ENCODE data around the gene OR56B1. TPM values are rescaled to one million over a fixed set of nuclear protein-coding genes. Genes with fewer than 3 reads are reported as not detected.
"Not testable (repeated sequence)": the region's sequence is repeated elsewhere in the genome, so short reads cannot be mapped to it uniquely, and the experiment has no call there.

OR56B1 gene
- under 1 TPM; 0.31 to 0.40 TPM for total RNA-seq

DNA sequence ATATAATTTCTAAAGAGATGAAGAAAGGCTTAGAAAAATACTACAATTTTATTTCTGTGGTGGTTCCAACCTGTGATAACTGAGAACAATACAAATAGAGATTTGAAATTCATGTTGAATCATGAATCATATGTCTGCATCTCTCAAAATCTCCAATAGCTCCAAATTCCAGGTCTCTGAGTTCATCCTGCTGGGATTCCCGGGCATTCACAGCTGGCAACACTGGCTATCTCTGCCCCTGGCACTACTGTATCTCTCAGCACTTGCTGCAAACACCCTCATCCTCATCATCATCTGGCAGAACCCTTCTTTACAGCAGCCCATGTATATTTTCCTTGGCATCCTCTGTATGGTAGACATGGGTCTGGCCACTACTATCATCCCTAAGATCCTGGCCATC, at the start of gene OR56B1:
Gene OR56B1 (plus strand): TSS at position 53 of the 400 bp plus-strand sequence. CDS start 69 bp downstream, at position 122.
- Mint-ChIP-seq H3K4me3 (no peak within 1 kb of the TSS), H3K9me3 (no peaks in the 10 kb centered on the region), H3K27me3 (no peaks in the 10 kb centered on the region), H3K27ac (no peak within 1 kb of the TSS), H3K36me3 (ENCODE audit: low read depth) (no peaks in the 10 kb centered on the region), H3K4me1 (no peaks in the 10 kb centered on the region)
- ChIA-PET POLR2A (no interaction called here), CTCF (no interaction called here)
- DNase-seq: no peak

GRCh38 chr11:5688482-5688881, 47.8 kb upstream of the OR56B1 start:
- Mint-ChIP-seq H3K27ac (peak overlapping the region; percentile 91), H3K4me3 (peak overlapping the region; percentile 95), H3K36me3 (ENCODE audit: low read depth) (peaks cover 37% of the 10 kb centered on the region), H3K27me3 (no peaks in the 10 kb centered on the region), H3K4me1 (peaks cover 49% of the 10 kb centered on the region), H3K9me3 (peaks cover 1% of the 10 kb centered on the region)
- CTCF ChIA-PET: interaction anchor here (0.7 kb wide), 1 partner anchor 89 kb away, joined by 4 read pairs; no protein-coding TSS in a partner anchor
- no peak for DNase-seq
- POLR2A ChIA-PET: interaction anchor here (0.5 to 0.6 kb wide), 2 partner anchors 64 to 88 kb away, joined by 3 to 6 read pairs; no protein-coding TSS in a partner anchor

DNA sequence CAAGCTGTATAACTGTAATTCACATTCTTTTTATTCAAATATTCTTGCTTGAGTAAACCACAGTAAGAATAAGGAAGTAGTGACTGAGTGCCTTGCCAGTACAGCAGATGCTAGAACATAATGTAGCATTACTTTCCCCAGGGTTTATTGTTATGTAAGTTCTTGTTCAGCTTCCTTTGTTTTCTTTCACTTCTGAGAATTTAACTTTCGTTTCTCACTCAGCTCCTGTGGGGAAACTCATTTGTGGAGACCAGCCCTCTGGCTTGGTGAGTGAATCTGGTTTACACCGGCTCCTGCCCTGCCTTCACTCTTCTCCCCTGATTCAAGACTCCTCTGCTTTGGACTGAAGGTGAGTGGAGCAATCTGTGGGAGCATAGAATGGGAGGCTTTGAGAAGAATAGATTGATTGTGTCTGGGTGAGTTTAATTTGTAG, 46.7 kb upstream of the OR56B1 start, which contains the start of gene TRIM22:
Gene TRIM22 (plus strand): TSS at position 240 of the 433 bp plus-strand sequence. CDS start 6,443 bp downstream, outside the sequence.
- Mint-ChIP-seq H3K4me3 (peak within 1 kb of the TSS; percentile 95), H3K9me3 (no peaks in the 10 kb centered on the region), H3K27me3 (no peaks in the 10 kb centered on the region), H3K36me3 (ENCODE audit: low read depth) (peaks cover 41% of the 10 kb centered on the region), H3K27ac (peak within 1 kb of the TSS; percentile 98), H3K4me1 (peaks cover 53% of the 10 kb centered on the region)
- POLR2A ChIA-PET: interaction anchor here (0.5 to 0.8 kb wide), 2 partner anchors 9 to 10 kb away, joined by 3 read pairs; no protein-coding TSS in a partner anchor
- peak; percentile 79 for DNase-seq
- CTCF ChIA-PET: interaction anchor here (0.5 to 1.9 kb wide), 5 partner anchors 11 to 615 kb away, joined by 3 to 5 read pairs (median 4); partner anchors contain the start of gene TRIM34

DNA sequence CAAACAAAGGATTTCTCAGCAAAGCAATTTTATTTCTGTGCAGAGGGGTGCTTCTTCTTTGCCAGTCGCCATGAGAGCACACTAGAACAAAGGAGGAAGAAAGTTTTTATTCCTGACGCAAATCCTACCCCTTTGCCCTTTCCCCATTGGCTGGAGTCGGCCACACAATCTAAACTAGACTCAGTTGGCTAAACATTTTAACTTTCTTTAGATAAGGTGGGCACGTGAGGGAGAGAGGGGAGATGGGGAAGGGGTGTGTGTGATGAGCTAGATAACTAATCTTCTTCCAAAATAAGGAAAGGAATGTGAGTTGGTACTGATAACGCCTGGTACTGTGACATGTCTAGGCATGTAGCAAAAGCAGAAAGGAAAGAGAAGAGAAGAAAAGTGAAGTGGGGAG, 46.0 kb upstream of the OR56B1 start:
- Mint-ChIP-seq H3K27me3 (no peaks in the 10 kb centered on the region), H3K27ac (peak overlapping the region; percentile 98), H3K4me3 (peak overlapping the region; percentile 95), H3K9me3 (no peaks in the 10 kb centered on the region), H3K4me1 (peaks cover 53% of the 10 kb centered on the region), H3K36me3 (ENCODE audit: low read depth) (peaks cover 45% of the 10 kb centered on the region)
- DNase-seq: no peak
- ChIA-PET CTCF (interaction anchor here (0.6 to 1.9 kb wide), 5 partner anchors 10 to 615 kb away, joined by 3 to 5 read pairs (median 4); partner anchors contain the start of gene TRIM34), POLR2A (no interaction called here)

GRCh38 chr11:5690736-5691135, 45.5 kb upstream of the OR56B1 start:
- H3K36me3 Mint-ChIP-seq (ENCODE audit: low read depth): peaks cover 48% of the 10 kb centered on the region
- H3K27me3 Mint-ChIP-seq: no peaks in the 10 kb centered on the region
- H3K4me1 Mint-ChIP-seq: peaks cover 54% of the 10 kb centered on the region
- no peak for DNase-seq
- peak overlapping the region; percentile 95 for H3K4me3 Mint-ChIP-seq
- CTCF ChIA-PET: interaction anchor here (0.9 to 1.9 kb wide), 4 partner anchors 8 to 12 kb away, joined by 3 to 5 read pairs (median 4); no protein-coding TSS in a partner anchor
- POLR2A ChIA-PET: interaction anchor here (0.7 kb wide), 1 partner anchor 19 kb away, joined by 3 read pairs; no protein-coding TSS in a partner anchor
- no peaks in the 10 kb centered on the region for H3K9me3 Mint-ChIP-seq
- peak overlapping the region; percentile 98 for H3K27ac Mint-ChIP-seq

GRCh38 chr11:5691238-5691963, 44.8 kb upstream of the OR56B1 start:
- Mint-ChIP-seq H3K36me3 (ENCODE audit: low read depth) (peaks cover 54% of the 10 kb centered on the region), H3K4me3 (peak overlapping the region; percentile 95), H3K4me1 (peaks cover 57% of the 10 kb centered on the region), H3K27ac (peak overlapping the region; percentile 98)
- ChIA-PET CTCF (interaction anchor here (0.9 to 1.9 kb wide), 3 partner anchors 9 to 12 kb away, joined by 3 to 4 read pairs (median 3); no protein-coding TSS in a partner anchor), POLR2A (interaction anchor here (0.7 kb wide), 1 partner anchor 20 kb away, joined by 3 read pairs; no protein-coding TSS in a partner anchor)
- H3K9me3 Mint-ChIP-seq, H3K27me3 Mint-ChIP-seq, DNase-seq: not testable (repeated sequence)

DNA sequence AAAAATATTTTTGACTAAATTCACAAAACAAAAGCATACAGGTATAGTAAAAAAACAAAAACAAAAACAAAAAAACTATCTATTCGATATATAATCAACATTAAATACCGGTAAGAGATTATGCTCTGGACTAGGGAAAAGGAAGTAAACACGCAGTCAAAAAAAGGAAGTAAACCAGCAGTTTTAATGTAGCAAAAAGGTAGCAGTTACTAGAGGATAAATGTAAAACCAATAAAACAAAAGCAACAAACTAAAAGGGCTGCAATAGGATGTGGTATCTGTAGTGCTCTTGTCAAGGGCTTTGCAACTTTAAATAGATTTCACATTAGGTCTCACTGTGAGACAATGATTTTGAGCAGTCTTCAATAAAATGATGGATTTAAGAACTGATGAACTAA, 44.3 kb upstream of the OR56B1 start:
- Mint-ChIP-seq H3K4me3 (peak overlapping the region; percentile 95), H3K9me3 (no peaks in the 10 kb centered on the region), H3K27me3 (no peaks in the 10 kb centered on the region), H3K27ac (peak overlapping the region; percentile 98), H3K36me3 (ENCODE audit: low read depth) (peaks cover 59% of the 10 kb centered on the region), H3K4me1 (peaks cover 59% of the 10 kb centered on the region)
- ChIA-PET POLR2A (no interaction called here), CTCF (no interaction called here)
- DNase-seq: no peak

DNA sequence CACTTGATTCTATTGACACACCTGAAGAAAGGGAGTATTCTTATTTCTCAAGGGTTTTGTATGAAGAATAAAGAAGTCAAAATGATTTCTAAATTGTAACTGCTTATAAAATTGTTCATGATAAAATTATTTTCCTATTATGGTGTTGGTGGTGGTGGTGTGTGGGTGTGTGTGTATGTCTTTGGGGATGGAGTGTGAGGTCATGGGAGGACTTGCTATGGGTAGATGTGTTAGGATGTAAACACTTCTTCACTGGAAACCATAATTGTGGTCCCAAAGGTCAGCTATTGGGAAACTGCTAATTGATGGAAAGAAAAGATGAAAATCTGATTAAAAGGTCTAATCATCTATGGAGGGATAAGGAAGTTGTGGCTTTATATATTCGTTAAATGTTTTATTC, 41.6 kb upstream of the OR56B1 start:
- POLR2A ChIA-PET: no interaction called here
- no peaks in the 10 kb centered on the region for H3K27me3 Mint-ChIP-seq

DNA sequence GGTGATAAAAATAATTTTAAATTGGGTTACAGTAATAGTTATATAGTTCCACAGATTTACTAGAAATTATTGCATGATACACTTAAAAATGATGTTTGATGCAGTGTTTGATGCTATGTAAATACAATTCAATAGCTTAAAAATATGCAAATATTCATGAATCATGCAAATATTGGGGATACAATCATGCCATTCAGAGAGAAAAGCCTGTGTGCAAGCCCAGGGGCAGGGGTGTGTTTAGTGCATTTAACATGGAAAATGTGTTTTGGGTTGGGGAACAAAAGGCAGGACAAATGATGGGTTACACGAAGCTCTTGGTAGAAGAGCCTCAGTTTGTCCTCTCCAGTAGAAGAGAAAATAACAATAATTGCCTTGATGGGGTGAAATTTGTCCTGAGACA, 40.7 kb upstream of the OR56B1 start:
- CTCF ChIA-PET: interaction anchor here (1.3 kb wide), 1 partner anchor 71 kb away, joined by 3 read pairs; the partner anchor contains the start of gene TRIM34
- H3K4me3 Mint-ChIP-seq: no peak overlapping the region
- DNase-seq: no peak
- no peaks in the 10 kb centered on the region for H3K9me3 Mint-ChIP-seq
- no peak overlapping the region for H3K27ac Mint-ChIP-seq
- peaks cover 79% of the 10 kb centered on the region for H3K36me3 Mint-ChIP-seq (ENCODE audit: low read depth)
- POLR2A ChIA-PET: no interaction called here
- H3K4me1 Mint-ChIP-seq: peaks cover 66% of the 10 kb centered on the region
- H3K27me3 Mint-ChIP-seq: no peaks in the 10 kb centered on the region

More for the DNA sequence above, 41.6 kb upstream of the OR56B1 start:
- Mint-ChIP-seq H3K9me3 (no peaks in the 10 kb centered on the region), H3K4me1 (peaks cover 58% of the 10 kb centered on the region), H3K27ac (no peak overlapping the region), H3K36me3 (ENCODE audit: low read depth) (peaks cover 80% of the 10 kb centered on the region), H3K4me3 (peak overlapping the region; percentile 37)
- CTCF ChIA-PET: no interaction called here
- no peak for DNase-seq

- CTCF ChIA-PET: interaction anchor here (1.3 kb wide), 1 partner anchor 72 kb away, joined by 3 read pairs; the partner anchor contains the start of gene TRIM34
- H3K27ac Mint-ChIP-seq: no peak overlapping the region
- H3K9me3 Mint-ChIP-seq: no peaks in the 10 kb centered on the region
- no peak for DNase-seq
- no peaks in the 10 kb centered on the region for H3K27me3 Mint-ChIP-seq
- H3K4me3 Mint-ChIP-seq: no peak overlapping the region
- H3K4me1 Mint-ChIP-seq: peaks cover 72% of the 10 kb centered on the region
- peaks cover 79% of the 10 kb centered on the region for H3K36me3 Mint-ChIP-seq (ENCODE audit: low read depth)
- POLR2A ChIA-PET: no interaction called here
Observed at GRCh38 chr11:5696210-5696609, 40.0 kb upstream of the OR56B1 start.

GRCh38 chr11:5698281-5698680, 38.0 kb upstream of the OR56B1 start:
- no peak for DNase-seq
- Mint-ChIP-seq H3K36me3 (ENCODE audit: low read depth) (peaks cover 79% of the 10 kb centered on the region), H3K27me3 (no peaks in the 10 kb centered on the region), H3K4me1 (peaks cover 73% of the 10 kb centered on the region), H3K27ac (no peak overlapping the region), H3K9me3 (no peaks in the 10 kb centered on the region), H3K4me3 (no peak overlapping the region)
- ChIA-PET POLR2A (interaction anchor here (1.0 kb wide), 1 partner anchor 9 kb away, joined by 3 read pairs; the partner anchor contains the start of gene TRIM22), CTCF (interaction anchor here (1.2 kb wide), 1 partner anchor 13 kb away, joined by 3 read pairs; the partner anchor contains the start of gene TRIM5)

DNA sequence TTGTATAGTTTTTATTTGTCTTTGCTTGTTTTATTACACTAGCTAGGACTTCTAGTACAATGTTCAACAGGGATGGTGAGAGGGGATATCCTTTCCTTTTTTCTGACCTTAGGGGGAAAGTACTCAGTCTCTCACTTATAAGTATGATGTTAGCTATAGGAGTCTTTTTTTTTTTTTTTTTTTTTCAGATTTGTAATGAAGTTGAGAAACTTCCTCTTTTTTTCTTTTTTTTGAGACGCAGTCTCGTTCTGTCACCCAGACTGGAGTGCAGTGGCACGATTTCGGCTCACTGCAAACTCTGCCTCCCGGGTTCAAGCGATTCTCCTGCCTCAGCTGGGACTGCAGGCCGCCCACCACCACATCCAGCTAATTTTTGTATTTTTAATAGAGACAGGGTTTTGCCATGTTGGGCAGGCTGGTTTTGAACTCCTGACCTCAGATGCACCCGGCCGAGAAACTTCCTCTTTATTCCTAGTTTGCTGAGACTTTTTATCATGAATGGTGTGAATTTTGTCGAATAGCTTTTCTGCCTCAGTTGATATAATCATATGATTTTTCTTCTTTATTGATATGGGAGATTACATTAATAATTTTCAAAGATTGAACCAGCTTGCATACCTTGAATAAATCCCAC, 35.7 kb upstream of the OR56B1 start:
- H3K4me1 Mint-ChIP-seq: peaks cover 63% of the 10 kb centered on the region
- H3K4me3 Mint-ChIP-seq: no peak overlapping the region
- no peaks in the 10 kb centered on the region for H3K27me3 Mint-ChIP-seq
- H3K27ac Mint-ChIP-seq: no peak overlapping the region
- no peaks in the 10 kb centered on the region for H3K9me3 Mint-ChIP-seq
- no peak for DNase-seq
- CTCF ChIA-PET: interaction anchor here (1.6 kb wide), 1 partner anchor 10 kb away, joined by 4 read pairs; no protein-coding TSS in a partner anchor
- POLR2A ChIA-PET: no interaction called here
- peaks cover 80% of the 10 kb centered on the region for H3K36me3 Mint-ChIP-seq (ENCODE audit: low read depth)

Measured in activated CD4-positive, alpha-beta T cell treated with anti-CD3 and anti-CD28 coated beads, Interleukin-2, amount 10 ng/mL, durations not matched to agents 7 days and 5 days (primary cell).